ENCODE measurements around the gene GALM. TPM values are rescaled to one million over a fixed set of nuclear protein-coding genes. Genes with fewer than 3 reads are reported as not detected.

GALM gene
- total RNA-seq, 6 experiments from 2014 or later = 26.2 to 47.9 (median 36.7) TPM

DNA sequence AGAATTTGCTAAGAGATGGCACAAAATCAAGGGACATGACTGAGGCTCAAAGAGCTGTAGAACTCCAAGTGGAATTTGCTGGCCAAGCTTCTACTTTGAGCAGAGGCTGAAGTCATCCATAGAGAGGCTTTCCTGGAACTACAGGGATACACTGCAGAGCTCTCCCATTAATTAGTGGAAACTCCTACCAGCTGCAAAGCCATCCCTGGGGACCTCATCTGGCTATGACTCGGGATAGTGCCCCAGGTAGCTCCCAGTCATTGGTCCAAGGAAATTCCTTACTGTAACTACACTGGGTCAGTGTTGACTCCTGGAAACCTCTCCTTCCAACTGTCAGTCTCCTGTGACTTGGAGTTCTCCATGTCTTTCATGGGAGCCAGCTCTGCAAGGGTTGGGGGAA is 10.5 kb upstream of the GALM start:
- TF ChIP-seq, protein P1, sequence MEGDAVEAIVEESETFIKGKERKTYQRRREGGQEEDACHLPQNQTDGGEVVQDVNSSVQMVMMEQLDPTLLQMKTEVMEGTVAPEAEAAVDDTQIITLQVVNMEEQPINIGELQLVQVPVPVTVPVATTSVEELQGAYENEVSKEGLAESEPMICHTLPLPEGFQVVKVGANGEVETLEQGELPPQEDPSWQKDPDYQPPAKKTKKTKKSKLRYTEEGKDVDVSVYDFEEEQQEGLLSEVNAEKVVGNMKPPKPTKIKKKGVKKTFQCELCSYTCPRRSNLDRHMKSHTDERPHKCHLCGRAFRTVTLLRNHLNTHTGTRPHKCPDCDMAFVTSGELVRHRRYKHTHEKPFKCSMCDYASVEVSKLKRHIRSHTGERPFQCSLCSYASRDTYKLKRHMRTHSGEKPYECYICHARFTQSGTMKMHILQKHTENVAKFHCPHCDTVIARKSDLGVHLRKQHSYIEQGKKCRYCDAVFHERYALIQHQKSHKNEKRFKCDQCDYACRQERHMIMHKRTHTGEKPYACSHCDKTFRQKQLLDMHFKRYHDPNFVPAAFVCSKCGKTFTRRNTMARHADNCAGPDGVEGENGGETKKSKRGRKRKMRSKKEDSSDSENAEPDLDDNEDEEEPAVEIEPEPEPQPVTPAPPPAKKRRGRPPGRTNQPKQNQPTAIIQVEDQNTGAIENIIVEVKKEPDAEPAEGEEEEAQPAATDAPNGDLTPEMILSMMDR (IDR thresholded peaks at IDR 0.05) = no peak
- TF ChIP-seq POLR2A (IDR thresholded peaks at IDR 0.05) = no peak
- H3K9me3 ChIP-seq = no peaks in the 10 kb centered on the region
- ATAC-seq (no peak), DNase-seq (no peak)
- no peak overlapping the region for H3K4me3 ChIP-seq
- H3K4me1 ChIP-seq = peaks cover 0 to 6% (median 0%) of the 10 kb centered on the region in 4 donors
- H3K27me3 ChIP-seq = no peaks in the 10 kb centered on the region
- intact Hi-C loops (cut with DNase I) = no loop called here
- no CpG with 5 or more reads among the region's 1 CpG for WGBS (ENCODE audit: insufficient coverage, low coverage, low lambda C conversion rate, missing lambda C conversion rate)
- no peaks in the 10 kb centered on the region for H3K36me3 ChIP-seq
- no peak overlapping the region for H3K27ac ChIP-seq

DNA sequence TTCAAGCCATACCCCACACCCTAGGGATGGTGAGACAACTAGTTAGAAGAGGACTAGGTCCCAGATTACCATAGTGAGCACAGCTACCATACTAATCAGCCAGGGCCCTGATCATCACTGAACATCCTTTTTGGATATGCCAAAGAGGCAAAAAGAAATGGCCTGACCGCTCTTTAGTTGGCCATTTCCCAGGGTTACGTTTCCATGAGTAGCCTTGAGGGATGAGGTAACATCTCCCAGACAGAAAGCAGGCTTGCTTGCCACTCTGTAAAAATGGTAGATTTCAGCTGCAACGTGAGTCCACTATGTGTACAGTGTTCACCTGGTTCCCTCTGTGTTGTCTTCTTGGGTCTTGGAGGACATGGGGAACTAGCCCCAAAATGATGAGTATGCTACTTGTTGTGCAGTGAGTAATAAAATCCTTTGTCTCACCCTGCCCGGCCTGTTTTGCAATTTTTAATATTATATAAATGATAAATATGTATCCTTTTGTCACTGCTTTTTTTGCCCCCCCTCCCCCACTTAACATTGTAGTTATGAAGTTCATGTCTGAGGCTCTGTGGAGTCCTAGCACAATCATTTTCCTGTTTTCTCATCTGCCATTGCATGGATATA is 8.9 kb upstream of the GALM start:
- peaks cover 0 to 6% (median 0%) of the 10 kb centered on the region in 4 donors for H3K4me1 ChIP-seq
- no peaks in the 10 kb centered on the region for H3K36me3 ChIP-seq
- no peak overlapping the region for H3K27ac ChIP-seq
- no peaks in the 10 kb centered on the region for H3K27me3 ChIP-seq
- intact Hi-C loops (cut with DNase I) = no loop called here
- no peak overlapping the region for H3K4me3 ChIP-seq
- ATAC-seq = no peak
- no peaks in the 10 kb centered on the region for H3K9me3 ChIP-seq
- no peak for TF ChIP-seq POLR2A (IDR thresholded peaks at IDR 0.05)
- TF ChIP-seq, protein P1 (IDR thresholded peaks at IDR 0.05) = no peak
- 76% methylated on average over 3 of the region's 4 CpGs for WGBS (ENCODE audit: insufficient coverage, low coverage, low lambda C conversion rate, missing lambda C conversion rate)
- no peak for DNase-seq

DNA sequence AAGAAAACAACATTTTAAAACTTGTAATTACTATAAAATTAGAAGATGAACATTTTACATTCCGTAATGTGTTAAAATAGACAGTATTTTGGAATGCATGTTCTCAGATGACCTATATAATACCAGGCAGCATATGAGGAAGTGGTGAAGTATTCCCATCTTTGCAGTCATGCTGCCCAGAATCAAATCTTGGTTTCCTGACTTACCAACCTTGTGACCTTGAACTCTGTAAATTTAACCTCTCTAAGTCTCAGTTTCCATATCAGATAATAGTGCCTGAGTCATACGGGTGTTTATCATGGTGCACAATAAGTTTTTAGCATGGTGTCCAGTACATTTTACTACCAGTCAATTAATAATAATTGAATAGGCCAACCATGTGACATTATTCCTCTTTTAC is 7.3 kb upstream of the GALM start:
- Histone ChIP-seq H3K36me3 (no peaks in the 10 kb centered on the region), H3K4me3 (no peak overlapping the region), H3K27ac (no peak overlapping the region), H3K27me3 (no peaks in the 10 kb centered on the region), H3K9me3 (no peaks in the 10 kb centered on the region), H3K4me1 (peaks cover 0 to 6% (median 0%) of the 10 kb centered on the region in 4 donors)
- no peak for ATAC-seq
- DNase-seq = no peak
- intact Hi-C loops (cut with DNase I) = no loop called here
- 42% methylated on average over 2 of the region's 2 CpGs for WGBS (ENCODE audit: insufficient coverage, low coverage, low lambda C conversion rate, missing lambda C conversion rate)
- no peak for TF ChIP-seq POLR2A (IDR thresholded peaks at IDR 0.05)
- TF ChIP-seq, protein P1 (IDR thresholded peaks at IDR 0.05) = no peak

DNA sequence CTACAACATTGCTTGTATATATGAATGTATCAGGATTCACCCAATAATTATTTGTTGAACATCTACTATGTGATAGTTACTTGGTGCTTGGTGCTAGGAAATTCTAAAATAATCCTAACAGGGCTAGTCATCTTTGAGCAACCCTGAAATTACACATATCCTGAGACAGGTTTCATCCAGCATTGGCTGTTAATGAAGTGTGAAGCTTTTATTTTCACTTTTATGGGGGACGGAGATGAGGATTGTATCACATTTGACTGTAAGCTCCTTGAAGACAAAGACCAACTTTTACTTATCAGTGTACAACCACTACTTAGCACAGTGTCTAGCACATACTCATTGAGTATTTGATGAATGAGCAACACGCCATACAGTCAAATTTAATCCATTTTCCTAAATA is 6.8 kb upstream of the GALM start:
- Histone ChIP-seq H3K27me3 (no peaks in the 10 kb centered on the region), H3K4me3 (no peak overlapping the region), H3K9me3 (no peaks in the 10 kb centered on the region), H3K4me1 (peaks cover 0 to 3% (median 0%) of the 10 kb centered on the region in 4 donors), H3K36me3 (no peaks in the 10 kb centered on the region), H3K27ac (no peak overlapping the region)
- intact Hi-C loops (cut with DNase I) = no loop called here
- DNase-seq = no peak
- no peak for TF ChIP-seq POLR2A (IDR thresholded peaks at IDR 0.05)
- TF ChIP-seq, protein P1 (IDR thresholded peaks at IDR 0.05) = no peak
- WGBS (ENCODE audit: insufficient coverage, low coverage, low lambda C conversion rate, missing lambda C conversion rate) = 70% methylated on average over 2 of the region's 2 CpGs
- ATAC-seq = no peak

All from right lobe of liver (tissue), 6 donors.